CD4-positive, alpha-beta T cell treated with Interleukin-12 subunit alpha and Interleukin-12 subunit beta, for 1 hour (primary cell): Measurements from ENCODE around the gene MYO5B.

Experiments
- DNase-seq: peaks from one replicate; pipeline ENCODE4 v3.0.0-alpha.2; 2020

The MYO5B gene

DNA sequence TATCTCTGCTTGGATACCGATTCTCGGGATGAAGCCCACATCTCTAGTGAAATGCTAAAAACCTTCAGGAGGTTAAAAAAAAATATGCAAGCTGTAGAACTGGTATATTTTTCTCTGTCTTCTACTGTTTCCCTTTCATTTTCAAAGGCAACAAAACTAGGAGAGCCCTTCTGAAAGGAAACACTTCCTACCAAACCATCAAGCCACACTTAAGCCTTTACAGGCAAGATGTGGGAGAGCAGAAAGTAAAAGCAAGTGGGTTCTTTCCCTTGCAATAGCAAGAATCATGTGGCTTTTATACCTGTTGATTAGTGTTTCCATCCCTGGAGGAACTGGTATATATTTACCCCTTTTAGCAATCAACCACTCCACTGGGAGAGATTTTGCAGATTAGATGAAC lies 233.7 kb downstream of the MYO5B start:
- no peak for DNase-seq

DNA sequence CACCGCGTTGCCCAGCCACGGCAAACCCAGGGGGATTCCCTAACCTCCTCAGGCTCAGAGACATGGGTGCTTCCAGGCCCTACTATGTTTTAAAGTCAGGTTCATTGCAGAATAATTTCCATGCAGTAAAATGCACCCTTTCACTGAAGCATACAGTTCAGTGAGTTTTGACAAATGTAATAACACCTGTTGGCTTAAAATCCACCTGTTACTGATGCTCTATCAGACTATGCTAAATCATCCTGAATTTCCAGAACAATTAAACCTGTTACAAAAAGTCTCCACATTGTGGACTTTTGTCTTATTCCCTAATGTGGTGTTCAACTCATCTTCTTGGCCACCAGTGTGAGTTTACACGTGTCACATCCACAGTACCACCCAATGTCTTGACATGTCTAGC lies 234.6 kb downstream of the MYO5B start:
- no peak for DNase-seq

DNA sequence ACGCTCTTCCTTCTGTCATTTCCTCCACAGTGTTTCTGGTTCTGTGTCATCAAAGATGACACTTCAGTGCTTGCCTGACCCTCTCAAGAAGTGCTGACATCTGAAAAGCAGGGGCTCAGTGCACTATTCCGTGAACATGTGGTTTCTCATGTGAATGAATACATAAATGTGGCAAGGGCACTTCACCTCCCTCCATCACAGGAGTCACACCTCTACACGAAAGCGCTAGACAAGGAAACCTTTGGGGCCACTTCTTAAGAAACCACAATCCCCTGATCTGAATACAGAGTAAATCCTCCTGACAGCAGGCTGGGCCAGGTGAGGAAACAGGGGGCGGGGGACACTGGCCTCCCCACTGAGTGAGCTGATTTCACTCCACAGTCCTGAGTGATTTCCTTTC lies 235.8 kb downstream of the MYO5B start:
- no peak for DNase-seq

DNA sequence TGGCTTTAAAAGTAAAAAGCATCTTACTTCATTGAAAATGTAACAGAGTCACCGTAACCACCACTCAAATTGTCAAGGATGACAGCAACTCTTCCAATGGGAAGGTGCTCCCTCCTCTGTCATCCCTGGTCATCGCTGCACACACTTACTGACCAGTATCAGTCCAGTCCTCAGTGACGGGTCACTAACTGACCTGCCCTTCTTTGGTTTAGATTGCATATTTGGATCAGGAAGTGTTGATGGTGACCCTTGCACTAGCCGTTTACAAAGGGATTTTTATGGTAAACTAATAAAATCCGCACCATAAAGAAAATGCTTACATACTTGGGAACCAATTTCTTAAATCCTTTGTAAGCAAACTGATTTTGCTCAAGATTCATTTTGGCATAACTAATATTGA lies 239.7 kb downstream of the MYO5B start:
- DNase-seq = no peak

DNA sequence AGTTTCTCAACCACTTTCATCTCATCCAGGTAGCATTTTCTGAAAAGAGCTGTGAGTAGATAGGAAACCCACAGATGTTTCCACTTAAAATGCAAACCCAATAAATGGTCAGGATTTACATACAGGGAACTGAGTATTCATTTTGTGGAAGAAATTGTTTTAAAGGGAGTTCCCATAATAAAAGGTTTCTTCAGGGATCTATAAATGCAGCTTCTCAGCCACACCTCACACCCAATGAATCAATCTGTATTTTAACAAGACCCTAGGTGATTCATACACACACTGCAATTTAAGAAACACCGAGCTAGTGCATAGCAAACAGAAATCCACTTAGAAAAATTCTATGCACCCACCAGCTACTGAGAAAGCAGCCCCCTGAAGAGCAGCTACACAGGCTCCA lies 241.6 kb downstream of the MYO5B start:
- no peak for DNase-seq

DNA sequence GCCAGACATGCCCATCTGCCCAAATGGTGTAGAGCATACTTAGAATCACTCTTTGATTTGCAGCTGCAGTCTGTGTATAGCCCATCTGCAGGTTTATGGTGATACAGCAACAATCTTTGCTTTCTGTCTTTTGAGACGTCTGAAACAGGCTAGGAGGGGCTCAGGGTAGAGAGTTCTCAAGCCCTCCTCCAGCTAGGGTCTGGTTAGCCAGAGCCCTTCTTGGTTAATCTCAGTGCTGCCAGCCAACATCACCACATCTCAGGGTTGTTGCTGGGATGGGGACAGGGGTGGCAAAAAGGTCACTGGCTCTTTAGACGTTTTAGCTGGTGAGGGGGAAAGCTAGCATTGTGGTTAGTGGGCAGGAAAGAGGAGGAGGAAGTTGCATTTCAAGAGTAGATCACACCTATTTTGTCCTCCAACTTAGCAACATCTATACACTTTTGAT lies 245.0 kb downstream of the MYO5B start:
- peak; percentile 19 for DNase-seq

DNA sequence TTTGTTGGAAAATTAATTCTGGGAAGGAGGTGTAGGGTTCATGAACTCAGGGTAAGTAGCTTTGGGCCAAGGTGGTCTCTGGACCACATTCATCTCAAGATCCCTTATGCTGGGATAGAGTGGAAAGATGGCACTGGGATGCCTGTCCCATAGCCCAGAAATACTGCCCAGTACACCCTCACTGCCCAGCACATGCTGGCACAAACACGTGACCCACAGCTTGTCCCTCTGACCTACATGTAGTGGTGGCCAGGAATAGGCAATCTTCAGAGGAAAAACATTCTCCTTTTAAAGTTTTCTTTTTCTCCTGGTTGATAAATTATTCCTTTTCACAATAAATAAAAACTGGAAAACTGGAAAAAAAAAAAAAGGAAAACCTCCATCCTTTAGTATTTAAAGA lies 246.0 kb downstream of the MYO5B start:
- no peak for DNase-seq

DNA sequence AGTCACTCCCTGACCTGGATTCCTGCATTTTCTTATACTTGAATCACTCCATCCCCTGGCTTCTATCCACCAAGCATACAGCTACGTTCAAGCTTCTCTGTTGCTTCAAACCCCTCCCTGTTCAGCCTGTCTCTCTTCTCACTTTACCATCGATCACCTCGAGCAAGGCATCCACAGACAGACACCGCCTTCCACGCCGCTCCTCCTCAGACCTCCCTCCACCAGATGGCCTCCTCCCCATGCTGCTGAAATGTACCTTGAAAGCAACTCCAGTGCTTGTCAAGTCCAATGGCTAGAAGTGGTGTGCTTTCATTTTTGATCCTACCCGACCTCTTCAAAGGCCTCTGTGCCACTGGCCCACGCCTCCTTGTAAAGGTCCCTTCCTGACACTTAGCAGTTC lies 250.3 kb downstream of the MYO5B start:
- peak; percentile 7 for DNase-seq

DNA sequence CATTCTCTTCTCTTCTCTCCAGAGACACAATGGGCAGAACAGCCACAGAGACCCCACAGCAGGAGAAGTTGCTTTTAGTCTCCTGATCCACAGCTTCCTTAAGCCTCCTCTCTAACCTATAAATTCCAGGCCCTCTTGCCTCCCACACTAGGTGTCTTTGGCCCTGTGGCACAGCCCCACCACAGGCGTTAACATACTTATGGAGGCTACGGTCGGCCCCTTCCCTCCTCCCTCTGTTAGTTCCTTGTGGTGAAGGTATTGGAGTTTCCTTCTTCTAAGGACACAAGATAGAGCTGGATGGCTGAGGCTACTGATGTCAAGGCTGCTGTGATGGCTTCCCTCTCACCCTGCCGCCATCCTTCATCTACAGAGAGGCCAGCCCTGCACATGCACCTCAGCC lies 258.1 kb downstream of the MYO5B start:
- no peak for DNase-seq

DNA sequence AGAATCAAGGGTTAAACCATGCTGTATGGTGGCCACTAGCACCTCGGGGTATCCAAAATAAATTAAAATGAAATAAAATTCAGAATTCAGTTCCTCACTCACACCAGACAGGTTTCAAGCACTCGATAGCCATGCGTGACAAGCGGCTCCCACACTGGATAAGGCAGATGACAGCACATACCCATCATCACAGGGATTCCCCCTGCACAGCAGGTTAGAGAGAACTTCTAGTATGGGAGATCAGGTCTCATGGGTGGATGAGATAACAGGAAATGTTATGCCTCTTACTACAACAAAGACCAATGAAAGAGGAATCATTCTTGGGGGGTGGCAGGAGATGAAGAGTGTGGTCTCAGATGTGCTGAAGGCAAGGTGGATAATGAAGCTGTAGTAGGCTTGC lies 259.7 kb downstream of the MYO5B start:
- DNase-seq = no peak

DNA sequence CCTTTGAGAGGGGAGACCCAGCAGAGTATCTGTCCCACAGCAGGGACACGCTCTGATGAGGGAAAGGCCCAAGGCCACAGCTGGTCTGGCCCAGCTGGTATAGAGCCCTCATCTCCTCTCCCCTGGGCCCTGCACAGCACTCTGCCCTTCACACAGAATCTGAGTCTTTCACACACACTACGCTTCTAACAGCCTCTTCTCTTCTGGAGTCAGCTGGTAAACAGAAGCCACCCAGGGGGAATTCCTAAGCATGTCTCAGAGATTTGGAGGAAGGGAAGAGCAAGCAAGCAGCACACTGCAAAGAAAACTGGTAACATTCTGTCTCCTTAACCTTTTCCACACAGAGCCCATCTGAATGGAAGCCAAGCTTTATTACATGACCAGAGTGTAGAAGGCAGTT lies 260.5 kb downstream of the MYO5B start:
- DNase-seq = no peak

DNA sequence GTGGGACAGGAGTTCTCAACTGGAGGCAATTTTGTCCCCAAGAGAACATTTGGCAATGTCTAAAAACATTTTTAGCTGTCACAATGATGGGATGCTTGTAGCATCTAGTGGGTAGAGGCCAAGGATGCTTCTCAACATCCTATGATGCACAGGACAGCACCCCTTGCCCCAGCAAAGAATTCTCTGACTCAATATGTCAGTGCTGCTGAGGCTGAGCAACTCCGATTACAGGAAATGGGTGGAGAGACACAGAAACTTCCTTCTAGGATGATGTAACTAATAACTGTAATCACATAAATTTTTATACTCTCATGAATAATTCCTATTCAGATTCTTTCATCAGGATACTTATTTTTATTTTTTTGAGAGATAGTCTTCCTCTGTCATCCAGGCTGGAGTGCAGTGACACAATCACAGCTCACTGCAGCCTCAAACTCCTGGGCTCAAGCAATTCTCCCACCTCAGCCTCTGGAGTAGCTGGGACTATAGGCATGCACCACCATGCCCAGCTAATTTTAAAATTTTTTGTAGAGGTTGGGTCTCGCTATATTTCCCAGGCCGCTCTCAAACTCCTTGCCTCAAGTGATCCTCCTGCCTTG lies 261.3 kb downstream of the MYO5B start:
- no peak for DNase-seq

DNA sequence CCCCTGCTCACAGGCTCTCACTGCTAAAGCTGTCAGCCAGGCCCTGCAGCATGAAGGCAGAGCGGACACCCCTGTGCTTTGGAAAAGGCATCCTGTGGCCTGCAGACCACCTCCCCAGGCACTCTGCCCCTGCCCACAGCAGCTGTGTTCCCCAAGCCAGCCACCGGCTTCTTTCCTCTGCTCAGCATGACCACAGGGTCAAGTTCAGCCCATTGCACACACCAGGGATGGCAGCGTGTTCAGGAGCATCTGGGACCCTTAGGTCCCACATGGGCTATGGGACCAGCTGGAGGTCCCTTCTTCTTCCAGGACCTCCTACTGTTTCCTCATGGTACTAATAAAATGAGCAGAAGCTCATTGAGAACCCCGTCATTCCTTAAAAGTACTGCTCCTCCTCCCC lies 263.2 kb downstream of the MYO5B start:
- no peak for DNase-seq

DNA sequence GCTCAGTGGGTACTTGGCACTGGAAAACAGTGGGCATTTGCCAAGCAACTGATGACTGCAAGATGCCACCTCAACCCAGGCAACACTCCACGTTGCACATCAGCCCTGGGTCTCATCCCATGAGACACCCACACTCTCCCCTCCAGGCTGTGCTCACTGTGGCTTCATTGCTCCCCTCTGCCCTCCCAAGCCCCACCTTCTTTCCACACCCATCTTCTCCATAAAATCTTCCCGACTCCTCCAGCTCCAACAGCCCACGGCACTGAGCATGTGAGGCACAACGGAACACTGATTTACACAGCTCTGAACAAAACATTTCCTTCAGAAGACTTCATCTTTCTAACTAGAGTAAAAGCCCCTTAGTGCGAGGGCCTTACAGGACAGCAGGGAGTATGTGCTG lies 263.8 kb downstream of the MYO5B start:
- DNase-seq = no peak

DNA sequence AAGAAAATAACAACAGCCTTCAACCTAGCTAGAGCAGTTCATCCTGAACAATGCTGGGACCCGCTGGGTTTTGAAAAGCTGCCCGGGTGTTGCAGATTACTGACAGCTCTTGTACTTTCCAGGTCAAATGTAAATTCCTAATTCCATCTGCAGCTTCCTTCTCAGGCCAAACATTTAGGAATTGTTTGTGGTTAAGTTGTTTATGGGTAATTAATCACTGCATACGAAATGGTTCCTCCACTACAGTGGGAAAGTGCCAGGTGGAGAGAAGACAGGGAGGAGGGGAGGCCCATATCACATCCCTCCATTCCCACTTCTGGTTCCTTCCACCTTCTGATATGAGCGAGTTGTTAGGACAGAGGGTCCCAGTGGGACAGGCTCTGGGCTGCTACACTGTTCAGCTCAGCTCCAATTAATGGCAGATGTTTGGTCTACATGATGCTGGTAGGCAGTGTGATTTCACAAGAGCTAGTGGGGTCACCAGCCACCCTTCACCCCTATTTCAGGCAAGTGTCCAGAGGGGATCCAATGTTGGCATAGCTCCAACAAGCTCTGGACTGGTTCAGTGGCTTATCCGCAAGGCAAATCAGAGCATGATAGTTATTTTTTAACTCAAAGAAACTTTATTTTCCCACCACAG lies 268.7 kb downstream of the MYO5B start:
- DNase-seq = no peak

DNA sequence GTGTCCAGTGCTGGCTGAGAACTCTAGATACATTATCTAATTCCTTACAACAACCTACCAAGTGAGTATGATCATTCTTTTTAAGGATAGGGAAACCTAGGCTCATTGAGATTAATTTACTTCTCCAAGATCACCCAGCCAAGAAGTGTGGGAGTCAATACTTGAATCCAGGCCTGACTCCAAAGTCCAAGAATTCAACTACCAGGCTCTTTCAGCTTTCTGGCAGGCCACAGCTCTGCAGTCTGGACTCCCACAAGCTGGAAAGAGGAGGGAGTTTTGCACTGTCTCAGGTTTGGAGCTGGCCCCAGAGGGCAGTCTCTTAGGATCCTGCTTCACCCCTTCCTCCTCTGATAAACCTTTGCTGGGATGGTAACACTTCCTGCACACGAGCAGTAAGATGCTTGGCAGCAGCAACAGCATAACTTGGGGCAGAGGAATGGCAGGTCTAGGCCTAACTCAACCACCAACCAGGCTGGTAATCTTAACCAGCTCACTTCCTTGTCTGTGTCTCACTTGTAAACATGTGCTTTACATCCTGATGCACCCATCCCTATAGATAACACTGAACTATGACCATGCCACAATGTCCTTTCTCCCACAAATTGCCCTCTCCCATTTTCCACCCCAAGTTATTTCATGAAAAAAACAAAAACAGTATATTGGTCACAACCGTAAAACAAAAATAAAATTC lies 270.5 kb downstream of the MYO5B start:
- DNase-seq = no peak

DNA sequence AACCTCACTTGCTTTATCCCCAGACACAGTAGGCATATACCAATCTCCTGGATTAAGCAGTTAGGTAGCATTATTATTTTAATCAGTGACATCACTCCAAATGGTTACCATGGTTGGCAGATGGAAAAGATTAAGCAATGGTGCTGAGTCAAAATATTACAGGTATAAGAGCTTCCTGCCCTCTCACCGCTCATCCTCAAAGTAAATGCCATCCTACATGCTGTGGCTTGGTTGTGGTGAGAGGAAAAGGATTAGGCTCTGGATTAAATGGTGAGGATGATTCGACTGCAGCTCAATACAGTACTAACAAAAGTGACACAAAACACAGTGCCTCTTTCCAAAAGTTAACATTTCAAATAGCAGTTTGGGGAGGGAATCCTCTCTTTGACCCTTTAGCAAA lies 272.7 kb downstream of the MYO5B start:
- DNase-seq = no peak

DNA sequence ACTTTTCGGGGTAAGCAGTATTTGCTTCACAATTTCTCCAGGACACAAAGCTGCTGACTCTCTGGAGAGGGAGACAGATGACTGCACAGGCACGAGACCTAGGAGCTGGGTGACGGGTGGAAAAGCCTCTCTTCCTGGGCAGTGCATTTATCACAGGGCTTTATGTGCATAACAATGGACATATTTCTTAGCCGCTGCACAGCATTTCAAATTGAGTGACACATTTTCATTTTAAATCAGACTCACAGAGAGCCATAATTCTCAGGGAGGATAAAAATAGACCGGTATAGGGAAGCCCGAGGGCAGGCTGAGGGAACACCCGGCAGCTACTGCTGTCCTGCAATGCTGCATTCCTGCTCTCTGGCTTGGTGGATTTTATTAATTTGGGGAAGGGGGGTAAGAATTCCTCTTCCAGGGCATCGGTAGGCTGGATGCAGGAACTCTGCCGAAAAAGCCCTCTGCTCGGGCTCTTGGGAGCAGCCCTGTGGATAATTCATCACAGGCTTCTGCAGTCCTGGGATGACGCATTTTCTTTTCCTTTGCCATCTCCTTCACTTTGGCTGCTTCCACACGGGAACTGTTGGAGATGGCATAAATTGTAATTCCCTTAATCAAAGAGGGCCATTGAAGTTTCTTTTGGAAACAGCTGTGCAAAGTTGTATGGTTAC lies 273.5 kb downstream of the MYO5B start:
- DNase-seq = no peak

DNA sequence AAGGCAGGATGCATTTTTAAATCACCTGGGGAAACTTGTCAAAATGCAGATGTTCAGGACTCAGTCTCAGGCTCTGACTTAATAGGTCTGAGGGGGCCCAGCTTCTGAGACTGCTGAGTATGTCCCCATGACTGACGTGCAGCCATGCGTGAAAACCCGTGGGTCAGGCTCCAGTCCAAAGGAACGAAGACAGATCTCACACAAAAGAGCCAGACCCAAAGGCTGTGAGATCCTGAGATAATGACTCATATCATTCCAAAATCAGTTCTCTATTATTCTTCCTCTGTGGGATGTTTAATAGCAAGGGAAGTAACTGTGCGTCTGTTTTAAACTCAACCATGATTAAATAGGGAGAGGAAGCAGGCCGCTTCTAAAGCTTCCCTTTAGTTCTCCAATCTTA lies 274.2 kb downstream of the MYO5B start:
- no peak for DNase-seq

DNA sequence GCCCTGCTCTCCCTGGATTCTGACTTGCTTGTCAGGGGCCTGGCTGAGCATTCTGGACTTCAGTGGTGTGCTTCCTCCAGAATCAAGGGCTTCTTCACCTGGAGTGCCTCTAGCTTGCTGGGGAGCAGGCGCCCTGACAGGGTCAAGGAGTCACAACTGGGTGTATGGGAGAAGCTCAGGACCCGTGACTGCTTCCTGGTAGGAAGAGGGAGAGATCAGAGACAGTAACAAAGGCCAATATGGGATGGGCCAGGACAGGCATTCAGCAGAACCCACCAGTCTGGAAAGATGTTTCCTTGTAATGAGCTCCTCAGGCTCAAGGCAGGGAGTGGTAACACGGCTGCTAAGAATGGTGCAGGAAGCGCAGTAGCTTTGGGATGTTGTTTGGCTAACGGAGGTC lies 277.2 kb downstream of the MYO5B start:
- DNase-seq = no peak

DNA sequence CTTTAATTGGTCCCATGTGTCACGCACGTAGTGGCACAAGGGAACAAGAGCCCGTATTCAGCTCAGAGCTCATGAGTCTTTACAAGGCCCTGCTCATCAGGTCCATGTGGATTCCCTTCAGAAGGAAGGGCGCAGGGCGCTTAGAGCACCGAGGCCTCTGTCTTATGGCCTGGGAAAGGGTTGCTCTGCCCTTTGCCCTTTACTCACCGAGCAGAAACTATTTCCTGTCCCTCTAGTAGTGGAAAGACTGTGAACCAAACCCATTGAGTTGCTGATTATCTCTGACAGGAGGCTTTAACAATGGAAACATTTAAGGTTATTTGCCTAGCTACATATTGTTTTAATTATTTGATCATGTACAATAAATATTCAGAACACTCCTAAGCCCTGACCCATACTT lies 279.6 kb downstream of the MYO5B start:
- no peak for DNase-seq

DNA sequence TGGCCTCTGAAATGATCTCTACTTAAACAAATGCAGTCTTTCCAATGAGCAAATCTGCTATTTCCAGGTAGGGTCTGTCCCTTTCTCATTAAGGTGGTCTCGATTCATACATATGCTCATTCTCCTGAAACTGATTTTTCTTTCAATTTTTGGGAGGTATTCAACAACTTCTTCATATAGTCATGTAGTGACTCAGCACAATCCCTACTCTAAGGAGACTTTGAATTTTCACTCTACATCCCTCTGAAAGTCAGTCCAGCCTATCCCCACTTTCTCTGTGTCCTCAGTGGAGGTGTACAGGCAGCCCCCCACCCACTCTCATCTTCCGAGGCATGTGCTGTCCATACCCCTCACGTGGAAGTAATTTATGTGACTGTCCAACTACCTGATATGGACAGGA lies 281.7 kb downstream of the MYO5B start:
- no peak for DNase-seq

DNA sequence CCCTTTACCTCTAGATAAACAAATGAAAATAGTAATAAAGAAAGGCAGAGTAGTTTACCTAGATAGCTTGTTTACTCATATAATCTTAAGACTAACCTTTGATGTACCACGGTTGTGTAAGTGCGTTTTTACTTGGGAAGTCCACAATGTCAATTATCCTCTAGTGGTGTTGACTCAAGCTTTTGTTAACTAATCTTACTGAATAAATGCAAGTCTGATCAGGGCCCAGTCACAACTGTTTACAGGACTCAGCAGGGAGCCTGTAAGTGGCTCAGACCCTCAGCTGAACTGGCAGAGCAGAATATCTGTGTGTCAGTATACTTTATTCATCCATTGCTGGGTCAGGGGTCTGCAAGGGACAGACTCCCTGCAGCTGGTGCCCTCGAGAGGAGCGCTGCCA lies 283.5 kb downstream of the MYO5B start:
- no peak for DNase-seq

DNA sequence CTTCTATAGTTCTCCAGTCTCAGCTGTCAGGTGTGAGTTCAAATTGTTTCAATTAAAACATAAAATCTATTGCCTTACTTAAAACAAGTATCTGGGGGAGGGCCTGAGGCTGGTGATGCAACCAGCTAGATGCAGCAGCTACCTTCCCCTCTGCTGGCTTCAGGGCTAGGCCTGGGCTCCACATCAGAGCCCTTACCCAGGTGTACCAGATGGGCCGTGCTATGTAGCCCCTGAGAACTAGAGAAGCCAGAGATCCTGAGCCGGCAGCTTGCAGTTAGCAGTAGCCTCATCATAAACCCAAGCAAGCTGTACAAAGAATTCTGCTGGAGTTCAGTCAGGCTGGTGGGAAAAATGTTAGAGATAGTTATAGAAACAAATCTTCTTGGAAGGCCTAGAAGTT lies 284.0 kb downstream of the MYO5B start:
- no peak for DNase-seq
